HUES6 (cell line): Measurements from ENCODE around the gene TACO1.

Experiments used
- H3K27ac ChIP-seq: 2 replicates; pipeline ENCODE4 v1.7.0; 2013; ENCODE audit warnings: low read depth, mild to moderate bottlenecking, low read length, inconsistent platforms
- H3K27me3 ChIP-seq: 2 replicates; pipeline ENCODE4 v1.6.1; 2013; ENCODE audit warnings: low read length; ENCODE audit not compliant: control insufficient read depth, insufficient read depth
- H3K36me3 ChIP-seq: 2 replicates; pipeline ENCODE4 v1.6.1; 2013; ENCODE audit warnings: low read length; ENCODE audit not compliant: control insufficient read depth, insufficient read depth
- H3K4me1 ChIP-seq: 2 replicates; pipeline ENCODE4 v1.6.1; 2013; ENCODE audit warnings: low read length; ENCODE audit not compliant: control insufficient read depth, insufficient read depth
- H3K4me3 ChIP-seq: 2 replicates; pipeline ENCODE4 v1.5.1; 2013; ENCODE audit warnings: low read depth, low read length
- H3K9ac ChIP-seq: one replicate; pipeline ENCODE4 v1.6.1; 2013; ENCODE audit warnings: mild to moderate bottlenecking, low read length
- H3K9me3 ChIP-seq: 2 replicates; pipeline ENCODE4 v1.6.1; 2013; ENCODE audit warnings: low read depth, low read length; ENCODE audit not compliant: control insufficient read depth, insufficient read depth

The TACO1 gene

GRCh38 chr17:63571632-63572310, 28.9 kb upstream of the TACO1 start:
- H3K27me3 ChIP-seq = no peaks in the 10 kb centered on the region
- H3K4me1 ChIP-seq = no peaks in the 10 kb centered on the region
- H3K9ac ChIP-seq = no peak overlapping the region
- H3K9me3 ChIP-seq = no peaks in the 10 kb centered on the region
- no peak overlapping the region for H3K4me3 ChIP-seq
- H3K27ac ChIP-seq = no peak overlapping the region
- no peaks in the 10 kb centered on the region for H3K36me3 ChIP-seq

- 0 out of 2 replicates have a peak, but pooled peaks cover 4% of the 10 kb centered on the region for H3K36me3 ChIP-seq
- no peak overlapping the region for H3K4me3 ChIP-seq
Measured at GRCh38 chr17:63573634-63574033, 27.1 kb upstream of the TACO1 start.

GRCh38 chr17:63578027-63578768, 22.5 kb upstream of the TACO1 start:
- Histone ChIP-seq H3K4me3 (no peak overlapping the region), H3K36me3 (peaks cover 38% of the 10 kb centered on the region), H3K27ac (no peak overlapping the region), H3K27me3 (no peaks in the 10 kb centered on the region), H3K9me3 (no peaks in the 10 kb centered on the region), H3K9ac (no peak overlapping the region), H3K4me1 (no peaks in the 10 kb centered on the region)

More at GRCh38 chr17:63573634-63574033, 27.1 kb upstream of the TACO1 start:
- H3K27me3 ChIP-seq = no peaks in the 10 kb centered on the region
- H3K27ac ChIP-seq = no peak overlapping the region
- H3K4me1 ChIP-seq = no peaks in the 10 kb centered on the region
- no peaks in the 10 kb centered on the region for H3K9me3 ChIP-seq
- no peak overlapping the region for H3K9ac ChIP-seq

DNA sequence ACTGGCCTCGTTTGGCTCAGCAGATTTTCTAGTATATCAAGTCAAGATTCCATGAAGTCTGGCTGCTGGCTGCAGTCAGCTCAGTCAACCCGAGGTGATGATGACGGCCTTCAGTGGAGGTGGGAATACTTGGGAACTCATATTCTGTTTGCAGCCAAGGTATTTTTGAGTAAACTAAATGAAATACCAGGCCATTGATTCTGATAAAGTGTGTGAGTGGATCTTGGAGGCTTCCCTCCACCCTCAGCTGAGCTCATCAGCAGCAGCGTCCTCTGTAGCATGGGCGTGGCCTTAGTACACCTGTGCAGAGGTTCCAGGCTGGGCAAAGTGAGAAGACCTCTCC, 22.0 kb upstream of the TACO1 start:
- H3K27ac ChIP-seq = no peak overlapping the region
- no peak overlapping the region for H3K4me3 ChIP-seq
- peaks cover 44% of the 10 kb centered on the region for H3K36me3 ChIP-seq
- H3K9me3 ChIP-seq = no peaks in the 10 kb centered on the region
- no peak overlapping the region for H3K9ac ChIP-seq
- no peaks in the 10 kb centered on the region for H3K27me3 ChIP-seq
- no peaks in the 10 kb centered on the region for H3K4me1 ChIP-seq

- Histone ChIP-seq H3K4me1 (no peaks in the 10 kb centered on the region), H3K27ac (no peak overlapping the region), H3K27me3 (no peaks in the 10 kb centered on the region), H3K9me3 (no peaks in the 10 kb centered on the region), H3K9ac (no peak overlapping the region), H3K36me3 (peaks cover 48% of the 10 kb centered on the region), H3K4me3 (no peak overlapping the region)
Measured at GRCh38 chr17:63579633-63580032, 21.1 kb upstream of the TACO1 start.

DNA sequence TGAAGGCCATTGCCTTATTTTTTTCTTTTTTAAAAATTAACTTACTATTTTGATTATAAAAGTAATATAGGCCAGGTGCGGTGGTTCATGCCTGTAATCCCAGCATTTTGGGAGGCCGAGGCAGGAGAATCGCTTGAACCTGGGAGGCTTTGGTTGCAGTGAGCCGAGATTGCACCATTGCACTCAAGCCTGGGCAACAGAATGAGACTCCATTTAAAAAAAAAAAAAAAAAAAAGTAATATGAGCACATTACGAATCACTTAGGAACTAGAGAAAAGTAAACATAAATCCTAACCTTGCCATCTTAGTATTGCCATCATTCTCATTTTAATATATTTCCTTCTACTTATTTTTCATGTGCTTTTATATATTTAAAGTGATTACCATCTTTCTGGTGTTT, 12.9 kb upstream of the TACO1 start:
- Histone ChIP-seq H3K4me1 (no peaks in the 10 kb centered on the region), H3K27ac (no peak overlapping the region), H3K4me3 (no peak overlapping the region), H3K9me3 (no peaks in the 10 kb centered on the region), H3K36me3 (peaks cover 78% of the 10 kb centered on the region), H3K27me3 (no peaks in the 10 kb centered on the region), H3K9ac (no peak overlapping the region)

DNA sequence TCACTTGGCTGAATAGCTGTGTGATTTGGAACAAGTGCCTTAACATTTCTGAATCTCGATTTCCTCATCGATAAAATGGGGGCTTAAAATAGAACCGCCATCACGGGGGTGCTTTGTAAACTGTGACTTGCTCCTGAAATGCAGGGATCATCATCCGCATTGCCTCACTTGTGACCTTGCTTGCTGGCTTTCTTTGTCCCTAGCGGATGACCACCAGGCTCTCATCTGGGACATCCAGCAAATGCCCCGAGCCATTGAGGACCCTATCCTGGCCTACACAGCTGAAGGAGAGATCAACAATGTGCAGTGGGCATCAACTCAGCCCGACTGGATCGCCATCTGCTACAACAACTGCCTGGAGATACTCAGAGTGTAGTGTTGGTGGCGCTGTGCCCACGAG, 11.9 kb upstream of the TACO1 start:
- no peaks in the 10 kb centered on the region for H3K4me1 ChIP-seq
- H3K9me3 ChIP-seq = no peaks in the 10 kb centered on the region
- H3K27ac ChIP-seq = no peak overlapping the region
- peaks cover 69% of the 10 kb centered on the region for H3K36me3 ChIP-seq
- H3K27me3 ChIP-seq = no peaks in the 10 kb centered on the region
- H3K4me3 ChIP-seq = no peak overlapping the region
- H3K9ac ChIP-seq = no peak overlapping the region

DNA sequence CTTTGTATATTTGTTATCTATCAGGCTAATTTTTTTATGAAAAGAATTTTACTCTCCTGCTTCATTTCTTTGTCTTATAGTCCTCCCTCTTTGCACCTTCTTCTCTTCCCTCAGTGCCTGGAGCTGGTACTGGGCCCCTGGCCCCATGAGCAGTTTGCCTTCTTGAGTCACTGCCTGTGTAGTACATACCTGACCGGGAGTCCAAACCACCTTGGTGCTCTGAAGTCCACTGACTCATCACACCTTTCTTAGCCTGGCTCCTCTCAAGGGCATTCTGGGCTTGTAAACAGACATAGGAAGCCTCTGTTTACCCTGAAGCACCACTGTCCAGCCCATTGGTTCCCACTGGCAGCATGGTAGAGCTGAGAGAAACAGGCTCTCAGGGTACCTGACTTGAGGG, 11.0 kb upstream of the TACO1 start:
- Histone ChIP-seq H3K9ac (no peak overlapping the region), H3K27me3 (no peaks in the 10 kb centered on the region), H3K4me3 (no peak overlapping the region), H3K4me1 (no peaks in the 10 kb centered on the region), H3K36me3 (peaks cover 66% of the 10 kb centered on the region), H3K27ac (no peak overlapping the region), H3K9me3 (no peaks in the 10 kb centered on the region)

DNA sequence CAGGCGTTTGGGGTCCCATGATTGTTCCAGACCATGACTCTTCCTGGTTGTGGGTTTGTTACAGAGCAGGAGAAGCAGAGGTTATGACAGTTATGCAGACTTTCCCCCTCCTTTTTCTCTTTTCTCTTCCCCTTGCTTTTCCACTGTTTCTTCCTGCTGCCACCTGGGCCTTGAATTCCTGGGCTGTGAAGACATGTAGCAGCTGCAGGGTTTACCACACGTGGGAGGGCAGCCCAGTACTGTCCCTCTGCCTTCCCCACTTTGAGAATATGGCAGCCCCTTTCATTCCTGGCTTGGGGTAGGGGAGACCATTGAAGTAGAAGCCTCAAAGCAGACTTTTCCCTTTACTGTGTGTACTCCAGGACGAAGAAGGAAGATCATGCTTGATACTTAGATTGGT, 7.9 kb upstream of the TACO1 start:
- H3K27ac ChIP-seq = no peak overlapping the region
- peaks cover 40% of the 10 kb centered on the region for H3K36me3 ChIP-seq
- no peaks in the 10 kb centered on the region for H3K27me3 ChIP-seq
- H3K9me3 ChIP-seq = no peaks in the 10 kb centered on the region
- H3K4me1 ChIP-seq = no peaks in the 10 kb centered on the region
- no peak overlapping the region for H3K9ac ChIP-seq
- no peak overlapping the region for H3K4me3 ChIP-seq

DNA sequence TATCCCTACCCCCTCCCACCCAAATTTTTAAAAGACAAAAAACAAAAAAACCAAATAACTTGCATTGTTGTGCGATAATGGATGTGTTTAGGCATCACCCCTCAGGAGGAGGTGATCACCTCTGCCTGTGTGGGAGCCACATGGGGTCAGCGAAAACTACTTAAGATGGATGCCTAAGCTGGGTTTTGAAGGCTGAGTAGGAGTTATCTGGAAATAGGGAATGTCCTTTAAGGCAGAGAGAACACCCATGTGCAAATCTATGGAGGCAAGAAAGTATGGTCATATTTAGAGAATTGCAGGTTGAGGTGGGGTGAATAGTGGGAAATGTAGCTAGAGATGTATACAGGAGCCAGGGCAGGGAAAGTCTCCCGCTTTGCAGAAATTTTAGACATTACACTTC, 5.6 kb upstream of the TACO1 start:
- Histone ChIP-seq H3K9me3 (no peaks in the 10 kb centered on the region), H3K4me1 (peaks cover 2% of the 10 kb centered on the region; the same call in 1 of the 2 replicates), H3K9ac (no peak overlapping the region), H3K36me3 (peaks cover 20% of the 10 kb centered on the region), H3K4me3 (no peak overlapping the region), H3K27ac (no peak overlapping the region), H3K27me3 (no peaks in the 10 kb centered on the region)

DNA sequence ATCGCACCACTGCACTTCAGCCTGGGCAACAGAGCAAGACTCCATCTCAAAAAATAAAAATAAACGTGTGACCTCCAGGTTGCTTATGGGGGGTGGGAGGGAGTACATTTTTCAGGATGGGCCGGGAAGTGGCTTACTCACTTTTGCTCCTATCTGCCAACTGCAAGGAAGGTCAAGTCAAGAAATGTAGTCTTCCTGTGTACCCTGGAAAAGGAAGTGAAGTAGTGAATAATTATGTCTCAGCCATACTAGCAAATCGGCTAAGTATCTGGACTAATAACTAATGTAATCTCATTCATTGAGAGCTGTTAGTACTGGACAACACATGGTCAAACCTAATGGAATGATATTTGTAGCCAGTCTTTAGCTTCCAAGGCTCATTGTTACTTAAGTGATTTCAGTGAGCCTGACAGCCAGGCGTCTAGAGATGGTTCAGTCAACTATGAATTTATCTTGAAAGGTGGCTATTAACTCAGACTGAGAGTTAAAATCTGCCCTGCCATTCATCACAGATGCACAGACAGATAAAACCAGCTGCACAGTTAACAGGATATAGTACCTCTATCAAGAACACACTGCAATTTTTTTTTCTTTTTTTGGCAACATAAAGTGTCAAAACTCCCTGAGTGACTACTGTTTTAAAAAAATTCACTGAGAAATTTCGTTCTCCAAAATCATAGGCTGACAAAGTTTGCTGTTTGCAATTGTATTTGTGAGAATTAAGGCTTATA, 3.7 kb upstream of the TACO1 start:
- H3K36me3 ChIP-seq = peaks cover 2% of the 10 kb centered on the region; the same call in 1 of the 2 replicates
- peaks cover 10% of the 10 kb centered on the region for H3K4me1 ChIP-seq
- H3K9me3 ChIP-seq = no peaks in the 10 kb centered on the region
- no peak overlapping the region for H3K9ac ChIP-seq
- H3K4me3 ChIP-seq = no peak overlapping the region
- H3K27ac ChIP-seq = no peak overlapping the region
- H3K27me3 ChIP-seq = no peaks in the 10 kb centered on the region
